GM18909 (cell line): Measurements from ENCODE around the gene DNM3.
A peak's percentile ranks its signal among the peaks of the same experiment; 100 is the strongest.
"Not testable (repeated sequence)": the region's sequence is repeated elsewhere in the genome, so short reads cannot be mapped to it uniquely, and the experiment has no call there.

Source experiments
- ATAC-seq: cut with Tn5 transposase; IDR thresholded peaks from one replicate; pipeline ENCODE4 v1.9.1; 2021; ENCODE audit warnings: mild to moderate bottlenecking; ENCODE audit not compliant: unreplicated experiment, poor library complexity

DNM3 gene

GRCh38 chr1:171841050-171841910 lies at the start of gene DNM3:
DNM3 (plus strand) TSS chr1:171841498; CDS start chr1:171841657, 159 bp downstream.
- peak; percentile 85 for ATAC-seq

GRCh38 chr1:171792656-171793369 lies 48.5 kb upstream of the DNM3 start:
- ATAC-seq = no peak

GRCh38 chr1:171793636-171794035 lies 47.7 kb upstream of the DNM3 start:
- ATAC-seq = no peak

GRCh38 chr1:171794085-171794484 lies 47.2 kb upstream of the DNM3 start:
- ATAC-seq = peak; percentile 48

GRCh38 chr1:171796592-171796991 lies 44.7 kb upstream of the DNM3 start:
- no peak for ATAC-seq

GRCh38 chr1:171798311-171798710 lies 43.0 kb upstream of the DNM3 start:
- ATAC-seq = no peak

- ATAC-seq = no peak
Measured at GRCh38 chr1:171798765-171799164, 42.5 kb upstream of the DNM3 start.

GRCh38 chr1:171799166-171799565 lies 42.1 kb upstream of the DNM3 start:
- ATAC-seq = no peak

- not testable (repeated sequence) for ATAC-seq
Measured at GRCh38 chr1:171799698-171800097, 41.6 kb upstream of the DNM3 start.

GRCh38 chr1:171800342-171800741 lies 41.0 kb upstream of the DNM3 start:
- ATAC-seq = no peak

- no peak for ATAC-seq
Measured at GRCh38 chr1:171800851-171801250, 40.4 kb upstream of the DNM3 start.

- no peak for ATAC-seq
Measured at GRCh38 chr1:171801487-171801891, 39.8 kb upstream of the DNM3 start.

GRCh38 chr1:171802207-171802606 lies 39.1 kb upstream of the DNM3 start:
- no peak for ATAC-seq

GRCh38 chr1:171803045-171803444 lies 38.3 kb upstream of the DNM3 start:
- no peak for ATAC-seq

GRCh38 chr1:171803461-171804022 lies 37.8 kb upstream of the DNM3 start:
- ATAC-seq = no peak

GRCh38 chr1:171805395-171806115 lies 35.7 kb upstream of the DNM3 start:
- peak; percentile 87 for ATAC-seq

- ATAC-seq = no peak
Measured at GRCh38 chr1:171807556-171807955, 33.7 kb upstream of the DNM3 start.

- ATAC-seq = no peak
Measured at GRCh38 chr1:171809834-171810233, 31.5 kb upstream of the DNM3 start.

- ATAC-seq = no peak
Measured at GRCh38 chr1:171811672-171812071, 29.6 kb upstream of the DNM3 start.

GRCh38 chr1:171814692-171815091 lies 26.6 kb upstream of the DNM3 start:
- ATAC-seq = no peak
